ENCODE data around the gene ETHE1.

GRCh38 chr19:43476606-43477005 lies 50.4 kb downstream of the ETHE1 start:
- no peak for TF ChIP-seq POLR2A (IDR thresholded peaks at IDR 0.05)
- no peak for TF ChIP-seq CTCF (IDR thresholded peaks at IDR 0.05)
